ENCODE measurements around the gene TM9SF1. TPM values are rescaled to one million over a fixed set of nuclear protein-coding genes. Genes with fewer than 3 reads are reported as not detected.

Gene TM9SF1
- total and polyA plus RNA-seq, 2 of the 13 experiments (the other 11 are each of a cell fraction or from before 2014, with no cell fraction given) = 83.2 to 110 TPM

DNA sequence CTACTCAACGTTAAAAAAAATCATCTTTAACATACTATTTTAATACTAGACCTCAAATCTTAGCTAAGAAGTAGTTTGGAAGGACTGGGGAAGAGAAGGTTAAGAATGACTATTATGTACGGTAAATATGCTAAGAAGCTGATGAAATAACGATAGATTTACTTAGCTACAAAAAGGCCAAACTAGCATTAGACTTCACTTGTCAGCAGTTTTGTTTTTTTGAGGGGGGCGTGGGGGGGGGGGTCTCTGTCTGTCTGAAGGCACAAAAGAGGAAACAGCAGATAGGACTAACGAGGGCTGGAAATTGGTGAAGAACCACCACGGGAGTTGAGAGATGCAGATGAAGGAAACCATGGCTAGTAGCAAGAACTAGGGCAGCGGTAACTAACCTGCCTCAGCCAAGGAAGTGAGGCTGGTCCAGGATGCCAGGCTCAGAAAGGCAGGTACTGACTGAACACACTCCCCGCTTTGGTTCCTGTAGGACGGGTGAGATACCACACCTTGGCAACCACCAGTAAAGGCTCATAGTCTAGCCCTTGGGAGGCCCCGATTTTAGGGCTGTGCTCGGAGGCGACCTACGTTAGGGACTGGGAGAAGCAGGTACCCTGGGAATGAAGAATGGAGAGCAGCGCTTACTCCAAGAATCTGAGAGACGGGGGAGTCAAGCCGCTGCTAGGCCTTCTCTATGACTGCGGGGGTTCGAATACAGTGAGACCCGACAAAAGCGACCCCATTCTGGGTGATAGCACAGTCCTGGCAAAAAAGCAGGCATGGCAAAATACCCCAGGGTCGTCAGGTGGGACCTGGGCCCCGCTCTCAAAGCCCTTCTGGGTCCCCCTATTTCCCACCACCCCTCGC, 36.3 kb upstream of the TM9SF1 start (continued):
- TF ChIP-seq ZNF567 (CRISPR knock-in tag; IDR thresholded peaks at IDR 0.05; ENCODE audit: borderline replicate concordance) (peak; percentile 64; the same call in 1 of the 2 replicates), ZNF773 (CRISPR knock-in tag; IDR thresholded peaks at IDR 0.05; ENCODE audit: borderline replicate concordance) (0 out of 2 replicates have a peak, but pooled peaks have one; percentile 86), BRCA1 (CRISPR knock-in tag; IDR thresholded peaks at IDR 0.05) (no peak), CREB1 (IDR thresholded peaks at IDR 0.05) (no peak), CREB1 (CRISPR knock-in tag; IDR thresholded peaks at IDR 0.05) (no peak), AHDC1 (CRISPR knock-in tag; IDR thresholded peaks at IDR 0.05; ENCODE audit: borderline replicate concordance) (peak; percentile 29; the same call in 1 of the 2 replicates), ZNF441 (CRISPR knock-in tag; IDR thresholded peaks at IDR 0.05; ENCODE audit: borderline replicate concordance) (0 out of 2 replicates have a peak, but pooled peaks have one; percentile 6), ARNT2 (CRISPR knock-in tag; IDR thresholded peaks at IDR 0.05; ENCODE audit: low read depth) (peak; percentile 18; the same call in 1 of the 2 replicates), ZNF235 (CRISPR knock-in tag; IDR thresholded peaks at IDR 0.05; ENCODE audit: borderline replicate concordance) (no peak), SOX5 (CRISPR knock-in tag; IDR thresholded peaks at IDR 0.05; ENCODE audit: borderline replicate concordance) (peak; percentile 27; the same call in 1 of the 2 replicates), ZNF598 (CRISPR knock-in tag; IDR thresholded peaks at IDR 0.05; ENCODE audit: borderline replicate concordance) (peak; percentile 37; the same call in 1 of the 2 replicates), ONECUT2 (CRISPR knock-in tag; IDR thresholded peaks at IDR 0.05) (peak; percentile 31; the same call in 1 of the 2 replicates), HES4 (CRISPR knock-in tag; IDR thresholded peaks at IDR 0.05; ENCODE audit: borderline replicate concordance) (no peak; the same call in 1 of the 2 replicates), ZNF782 (CRISPR knock-in tag; IDR thresholded peaks at IDR 0.05; ENCODE audit: borderline replicate concordance) (peak; percentile 39; the same call in 1 of the 2 replicates), ZNF709 (CRISPR knock-in tag; IDR thresholded peaks at IDR 0.05) (peak; percentile 49; the same call in 1 of the 2 replicates), ZNF510 (CRISPR knock-in tag; IDR thresholded peaks at IDR 0.05; ENCODE audit: low read depth) (0 out of 2 replicates have a peak, but pooled peaks have one; percentile 68), KLF13 (CRISPR knock-in tag; IDR thresholded peaks at IDR 0.05) (peak; percentile 65; the same call in 1 of the 2 replicates), HDAC6 (IDR thresholded peaks at IDR 0.05; ENCODE audit: low read depth, low read length) (no peak), ZMYM3 (CRISPR knock-in tag; IDR thresholded peaks at IDR 0.05) (peak; percentile 59; the same call in 1 of the 2 replicates), ZNF570 (CRISPR knock-in tag; IDR thresholded peaks at IDR 0.05; ENCODE audit: borderline replicate concordance) (peak; percentile 32; the same call in 1 of the 2 replicates), IKZF4 (CRISPR knock-in tag; IDR thresholded peaks at IDR 0.05; ENCODE audit: borderline replicate concordance, low read depth, not compliant biosample characterization) (peak; percentile 11)
- TF ChIP-seq, protein P1, sequence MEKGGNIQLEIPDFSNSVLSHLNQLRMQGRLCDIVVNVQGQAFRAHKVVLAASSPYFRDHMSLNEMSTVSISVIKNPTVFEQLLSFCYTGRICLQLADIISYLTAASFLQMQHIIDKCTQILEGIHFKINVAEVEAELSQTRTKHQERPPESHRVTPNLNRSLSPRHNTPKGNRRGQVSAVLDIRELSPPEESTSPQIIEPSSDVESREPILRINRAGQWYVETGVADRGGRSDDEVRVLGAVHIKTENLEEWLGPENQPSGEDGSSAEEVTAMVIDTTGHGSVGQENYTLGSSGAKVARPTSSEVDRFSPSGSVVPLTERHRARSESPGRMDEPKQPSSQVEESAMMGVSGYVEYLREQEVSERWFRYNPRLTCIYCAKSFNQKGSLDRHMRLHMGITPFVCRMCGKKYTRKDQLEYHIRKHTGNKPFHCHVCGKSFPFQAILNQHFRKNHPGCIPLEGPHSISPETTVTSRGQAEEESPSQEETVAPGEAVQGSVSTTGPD (CRISPR knock-in tag; IDR thresholded peaks at IDR 0.05) = no peak
